H1 (cell line): ENCODE measurements around the gene DYNC1LI1. TPM values are rescaled to one million over a fixed set of nuclear protein-coding genes. Genes with fewer than 3 reads are reported as not detected.

Experiments
- CTCF ChIA-PET: fragments of 300-600 bp; sonication (Branson Sonifier 250); formaldehyde crosslinking; loops from one replicate; lab custom pipeline; 2021; ENCODE audit not compliant: partially characterized antibody; lab: Charles Lee
- POLR2A ChIA-PET: fragments of 300-600 bp; sonication (Branson Sonifier 250); formaldehyde crosslinking; loops from one replicate; lab custom pipeline; 2021; ENCODE audit warnings: inconsistent platforms; ENCODE audit not compliant: partially characterized antibody; lab: Charles Lee
- DNase-seq, 2 experiments: peaks; one replicate each; pipeline versions ENCODE4 v3.0.0 to v3.0.0-alpha.2; 2010 to 2022; ENCODE audit warnings: low spot score in 2 of 2, low read depth in 1 of 2, mixed read lengths in 1 of 2
- FAIRE-seq: peaks from 2 replicates; lab custom pipeline; 2011; peaks lifted over from hg19 to GRCh38; lab: Jason Lieb, UNC
- H2AFZ ChIP-seq: 2 replicates; pipeline ENCODE4 v1.8.1; 2012; ENCODE audit warnings: low read length, inconsistent platforms
- H2AK5ac ChIP-seq: 2 replicates; pipeline ENCODE4 v1.6.1; 2013; ENCODE audit warnings: low read depth, low read length
- H2BK120ac ChIP-seq: replicated peaks from 2 replicates; pipeline ENCODE3; 2013; ENCODE audit warnings: low read depth, low read length, inconsistent platforms
- H2BK12ac ChIP-seq: 2 replicates; pipeline ENCODE4 v1.6.1; 2013; ENCODE audit warnings: low read depth, low read length
- H2BK15ac ChIP-seq: 2 replicates; pipeline ENCODE4 v1.6.1; 2013; ENCODE audit warnings: low read length
- H2BK20ac ChIP-seq: 2 replicates; pipeline ENCODE4 v1.6.1; 2013; ENCODE audit warnings: low read length
- H2BK5ac ChIP-seq: 2 replicates; pipeline ENCODE4 v1.6.1; 2013; ENCODE audit warnings: low read depth, low read length
- H3K14ac ChIP-seq: 2 replicates; pipeline ENCODE4 v1.6.1; 2013; ENCODE audit warnings: inconsistent platforms; ENCODE audit not compliant: insufficient read length
- H3K18ac ChIP-seq: 2 replicates; pipeline ENCODE4 v1.6.1; 2013; ENCODE audit warnings: low read length; ENCODE audit errors: extremely low read depth
- H3K23ac ChIP-seq: 2 replicates; pipeline ENCODE4 v1.6.1; 2013; ENCODE audit warnings: inconsistent platforms; ENCODE audit not compliant: insufficient read length
- H3K23me2 ChIP-seq: 2 replicates; pipeline ENCODE4 v1.6.1; 2013; ENCODE audit warnings: low read depth, low read length
- H3K27ac ChIP-seq: 2 replicates; pipeline ENCODE4 v1.6.1; 2011; ENCODE audit warnings: low read depth, low read length, inconsistent platforms
- H3K27me3 ChIP-seq, 4 experiments: replicated peaks in 1 of 4; 1 replicate in 1 of 4; 2 replicates in 3 of 4; pipeline versions ENCODE4 v1.6.1 to v1.8.1; 2011 to 2013; ENCODE audit warnings: low read length in 3 of 4, mild to moderate bottlenecking in 3 of 4, inconsistent platforms in 2 of 4, mixed read lengths in 2 of 4, moderate library complexity in 1 of 4; ENCODE audit not compliant: control insufficient read depth in 3 of 4, insufficient read depth in 3 of 4; ENCODE audit errors: extremely low read depth in 1 of 4
- H3K36me3 ChIP-seq, 4 experiments: 2 replicates each; pipeline versions ENCODE4 v1.6.1 to v1.8.1; 2011 to 2013; ENCODE audit warnings: mild to moderate bottlenecking in 4 of 4, low read length in 3 of 4, moderate library complexity in 2 of 4, control low read depth in 1 of 4, inconsistent platforms in 1 of 4; ENCODE audit not compliant: insufficient read depth in 4 of 4, control insufficient read depth in 2 of 4
- H3K4ac ChIP-seq: replicated peaks from 2 replicates; pipeline ENCODE3; 2013; ENCODE audit warnings: low read length, low read depth, mixed read lengths, inconsistent platforms; ENCODE audit not compliant: insufficient read length
- H3K4me1 ChIP-seq, 4 experiments: replicated peaks in 1 of 4; 1 replicate in 1 of 4; 2 replicates in 3 of 4; pipeline versions ENCODE4 v1.6.1 to v1.8.1; 2011 to 2013; ENCODE audit warnings: low read length in 3 of 4, inconsistent platforms in 2 of 4, mixed read lengths in 1 of 4; ENCODE audit not compliant: insufficient read depth in 4 of 4, control insufficient read depth in 3 of 4
- H3K4me2 ChIP-seq, 2 experiments: 2 replicates each; pipeline versions ENCODE4 v1.6.1 to v1.8.1; 2011 to 2013; ENCODE audit warnings: low read depth in 2 of 2, low read length in 2 of 2, control low read depth in 1 of 2, inconsistent platforms in 1 of 2, mild to moderate bottlenecking in 1 of 2; ENCODE audit not compliant: insufficient read depth in 1 of 2
- H3K4me3 ChIP-seq, 4 experiments: fragments of 200-600, 300-600 bp in 1 of 4; sonication (generic), shearing (Covaris generic), sonication (Bioruptor Twin) in 1 of 4; 2 replicates each; pipeline versions ENCODE4 v1.5.1 to v1.8.1; 2011 to 2016; ENCODE audit warnings: low read length in 4 of 4, low read depth in 3 of 4, control low read depth in 2 of 4, inconsistent platforms in 2 of 4, mild to moderate bottlenecking in 2 of 4, mixed read lengths in 1 of 4, moderate library complexity in 1 of 4; ENCODE audit not compliant: insufficient read depth in 2 of 4; ENCODE audit errors: extremely low read depth in 1 of 4
- H3K56ac ChIP-seq: replicated peaks from 2 replicates; pipeline ENCODE3; 2013; ENCODE audit warnings: low read depth, mild to moderate bottlenecking, mixed read lengths, low read length, inconsistent platforms; ENCODE audit not compliant: insufficient read length
- H3K79me1 ChIP-seq: 2 replicates; pipeline ENCODE4 v1.6.1; 2013; ENCODE audit warnings: low read depth, low read length, control low read depth
- H3K79me2 ChIP-seq, 2 experiments: 2 replicates each; pipeline versions ENCODE4 v1.6.1 to v1.8.1; 2012 to 2013; ENCODE audit warnings: low read length in 2 of 2, mild to moderate bottlenecking in 2 of 2, inconsistent platforms in 1 of 2; ENCODE audit not compliant: insufficient read depth in 2 of 2, control insufficient read depth in 1 of 2
- H3K9ac ChIP-seq, 4 experiments: replicated peaks in 1 of 4; 1 replicate in 1 of 4; 2 replicates in 3 of 4; pipeline versions ENCODE4 v1.6.1 to v1.8.1; 2011 to 2013; ENCODE audit warnings: low read depth in 3 of 4, low read length in 3 of 4, control low read depth in 2 of 4, mild to moderate bottlenecking in 2 of 4, moderate library complexity in 2 of 4, inconsistent platforms in 1 of 4; ENCODE audit errors: extremely low read depth in 1 of 4
- H3K9me3 ChIP-seq, 2 experiments: 2 replicates each; pipeline versions ENCODE4 v1.6.1 to v1.8.1; 2012 to 2013; ENCODE audit warnings: mild to moderate bottlenecking in 2 of 2, moderate library complexity in 2 of 2, control low read depth in 1 of 2, inconsistent platforms in 1 of 2, low read depth in 1 of 2, low read length in 1 of 2, mixed read lengths in 1 of 2; ENCODE audit not compliant: insufficient read depth in 2 of 2
- H4K20me1 ChIP-seq, 2 experiments: replicated peaks in 1 of 2; 2 replicates each; pipeline versions ENCODE3 to v1.8.1; 2011 to 2013; ENCODE audit warnings: inconsistent platforms in 2 of 2, low read length in 2 of 2, mild to moderate bottlenecking in 1 of 2; ENCODE audit not compliant: insufficient read depth in 2 of 2, control insufficient read depth in 1 of 2
- H4K5ac ChIP-seq: 2 replicates; pipeline ENCODE4 v1.6.1; 2013; ENCODE audit warnings: low read length, low read depth, mixed read lengths, inconsistent platforms; ENCODE audit not compliant: insufficient read length
- H4K8ac ChIP-seq: 2 replicates; pipeline ENCODE4 v1.8.0; 2013; ENCODE audit warnings: mild to moderate bottlenecking, moderate library complexity, low read length, inconsistent platforms; ENCODE audit not compliant: insufficient read depth; ENCODE audit errors: extremely low read depth
- H4K91ac ChIP-seq: replicated peaks from 2 replicates; pipeline ENCODE3; 2013; ENCODE audit warnings: low read length, mixed read lengths, inconsistent platforms; ENCODE audit not compliant: insufficient read length
- GABPA ChIP-seq: IDR thresholded peaks from 2 replicates; pipeline ENCODE4 v1.6.1; 2011; ENCODE audit warnings: mild to moderate bottlenecking, low read length, moderate library complexity, borderline replicate concordance; ENCODE audit not compliant: insufficient read depth
- POU5F1 ChIP-seq: IDR thresholded peaks from 2 replicates; pipeline ENCODE4 v1.6.1; 2011; ENCODE audit warnings: low read depth, mild to moderate bottlenecking, low read length, moderate library complexity
- TBP ChIP-seq: IDR thresholded peaks from 2 replicates; pipeline ENCODE4 v1.6.1; 2011; ENCODE audit warnings: low read depth, low read length, improper control_type of control experiment
- WGBS, 2 experiments: shearing (Covaris generic) in 1 of 2; methylation state at CpG; one replicate each; pipeline versions ENCODE4 v1.1.6 to v1.1.7; 2013 to 2015; ENCODE audit warnings: low lambda C conversion rate in 2 of 2, mixed read lengths in 2 of 2, inconsistent platforms in 1 of 2, low coverage in 1 of 2, missing lambda C conversion rate in 1 of 2; ENCODE audit not compliant: insufficient replicate concordance in 2 of 2, insufficient coverage in 1 of 2, insufficient read length in 1 of 2; ENCODE audit errors: extremely low coverage in 1 of 2, missing lambda C conversion rate in 1 of 2; 5-methylcytosine and 5-hydroxymethylcytosine counted together
- polyA plus RNA-seq, 7 experiments: library from polyadenylated mRNA; depleted of rRNA in 3 of 7; stranded (reverse) in 5 of 7; unstranded in 2 of 7; fragments of >200 nt in 5 of 7; fragments of 200-250 nt in 2 of 7; gene quantifications; 1 replicate in 5 of 7; 2 replicates in 1 of 7; 4 replicates in 1 of 7; pipeline versions ENCODE4 v1.2.1 to v1.2.3, GENCODE V29; 2011 to 2013; ENCODE audit warnings: missing spikeins in 2 of 7, mixed read lengths in 2 of 7
- total RNA-seq: library from RNA; stranded (reverse); fragmentation: NEBNext Ultra II Directional; extraction: Animal tissue kit (Norgen Biotek cat#: 25700); gene quantifications from 2 replicates; pipeline ENCODE4 v1.2.1, GENCODE V29; 2021

Gene DYNC1LI1
- total and polyA plus RNA-seq, 2 of the 8 experiments (the other 6 are each of a cell fraction or from before 2014, with no cell fraction given) = 13.6 to 45.1 TPM

- Histone ChIP-seq H3K23me2 (no peaks in the 10 kb centered on the region), H2AFZ (no peak overlapping the region), H3K79me2 (peaks cover 0 to 5% of the 10 kb centered on the region in 2 experiments; a peak in 1 of 4 replicates), H3K18ac (no peak overlapping the region), H3K4me1 (no peaks in the 10 kb centered on the region), H3K9me3 (no peaks in the 10 kb centered on the region), H3K79me1 (no peaks in the 10 kb centered on the region), H3K9ac (no peak overlapping the region), H3K4ac (no peak overlapping the region), H4K5ac (no peak overlapping the region), H3K14ac (no peak overlapping the region), H2BK20ac (no peak overlapping the region), H3K56ac (no peak overlapping the region), H2BK5ac (no peak overlapping the region), H2BK15ac (no peak overlapping the region), H3K36me3 (peaks cover 2 to 37% (median 3%) of the 10 kb centered on the region in 4 experiments; a peak in 5 of 8 replicates), H3K4me3 (no peak overlapping the region), H3K23ac (no peak overlapping the region), H2AK5ac (no peak overlapping the region), H3K27ac (no peak overlapping the region), H4K91ac (no peak overlapping the region), H3K27me3 (no peaks in the 10 kb centered on the region), H3K4me2 (no peak overlapping the region), H2BK120ac (no peak overlapping the region), H4K8ac (no peak overlapping the region), H4K20me1 (no peaks in the 10 kb centered on the region), H2BK12ac (no peak overlapping the region)
- DNase-seq = no peak
- TF ChIP-seq GABPA (no peak), POU5F1 (no peak), TBP (no peak)
- no peak for FAIRE-seq
- 91% methylated on average over 4 of the region's 4 CpGs; no CpG with 5 or more reads in 1 of the 2 experiments for WGBS, 2 experiments
- POLR2A ChIA-PET = no interaction called here
- CTCF ChIA-PET = no interaction called here
Observed at GRCh38 chr3:32540899-32541298, 29.8 kb downstream of the DYNC1LI1 start.
